ENCODE data around the gene CAMLG. TPM values are rescaled to one million over a fixed set of nuclear protein-coding genes. Genes with fewer than 3 reads are reported as not detected.
A peak's percentile ranks its signal among the peaks of the same experiment; 100 is the strongest.

Gene CAMLG
- total RNA-seq, 1 donor from 2014 or later, result 28.3 TPM

DNA sequence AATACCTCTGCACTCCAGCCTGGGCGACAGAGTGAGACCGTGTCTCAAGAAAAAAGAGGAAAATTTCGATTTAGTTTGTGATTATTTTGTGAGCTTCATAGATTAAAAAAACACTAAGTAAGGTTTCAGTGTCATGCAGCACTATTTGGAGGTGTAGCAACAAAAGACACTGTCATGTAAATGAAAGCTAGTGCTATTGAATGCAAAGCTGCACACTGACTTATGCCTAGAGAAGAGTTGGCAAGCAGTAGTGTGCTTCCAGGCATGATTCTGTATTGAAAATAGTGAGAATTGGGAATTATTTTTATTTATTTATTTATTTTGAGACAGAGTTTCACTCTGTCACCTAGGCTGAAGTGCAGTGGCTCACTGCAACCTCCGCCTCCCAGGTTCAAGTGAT is 54.8 kb downstream of the CAMLG start:
- no peak overlapping the region for H3K4me3 Mint-ChIP-seq
- peaks cover 2% of the 10 kb centered on the region for H3K4me1 Mint-ChIP-seq
- intact Hi-C loops (cut with micrococcal nuclease), result no loop called here
- no peaks in the 10 kb centered on the region for H3K9me3 Mint-ChIP-seq
- peaks cover 69% of the 10 kb centered on the region for H3K36me3 Mint-ChIP-seq (ENCODE audit: low read depth)
- H3K27ac Mint-ChIP-seq, result no peak overlapping the region
- no peaks in the 10 kb centered on the region for H3K27me3 Mint-ChIP-seq
- no peak for DNase-seq

DNA sequence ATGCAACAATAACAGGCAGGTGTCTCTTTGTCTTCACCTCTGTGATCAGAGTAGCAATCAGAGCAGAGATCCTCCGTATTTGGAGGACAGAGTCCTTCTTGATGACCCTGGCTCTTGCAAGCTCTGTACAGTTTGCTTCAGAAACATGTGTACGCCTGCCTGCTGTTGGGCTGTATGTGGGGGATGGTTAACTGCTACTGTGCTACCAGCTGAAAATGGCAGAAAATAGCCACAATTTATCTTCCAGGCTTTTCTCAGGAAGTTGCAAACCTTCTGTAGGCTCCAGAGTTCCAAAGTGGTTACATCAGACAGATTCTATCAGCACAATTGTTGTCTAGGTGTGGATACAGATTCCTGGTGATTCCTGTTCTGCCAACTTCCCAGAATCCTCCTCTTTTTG is 55.7 kb downstream of the CAMLG start:
- H3K4me3 Mint-ChIP-seq, result no peak overlapping the region
- H3K9me3 Mint-ChIP-seq, result no peaks in the 10 kb centered on the region
- no peaks in the 10 kb centered on the region for H3K27me3 Mint-ChIP-seq
- intact Hi-C loops (cut with micrococcal nuclease), result no loop called here
- peaks cover 2% of the 10 kb centered on the region for H3K4me1 Mint-ChIP-seq
- H3K27ac Mint-ChIP-seq, result no peak overlapping the region
- peaks cover 70% of the 10 kb centered on the region for H3K36me3 Mint-ChIP-seq (ENCODE audit: low read depth)
- DNase-seq, result no peak

DNA sequence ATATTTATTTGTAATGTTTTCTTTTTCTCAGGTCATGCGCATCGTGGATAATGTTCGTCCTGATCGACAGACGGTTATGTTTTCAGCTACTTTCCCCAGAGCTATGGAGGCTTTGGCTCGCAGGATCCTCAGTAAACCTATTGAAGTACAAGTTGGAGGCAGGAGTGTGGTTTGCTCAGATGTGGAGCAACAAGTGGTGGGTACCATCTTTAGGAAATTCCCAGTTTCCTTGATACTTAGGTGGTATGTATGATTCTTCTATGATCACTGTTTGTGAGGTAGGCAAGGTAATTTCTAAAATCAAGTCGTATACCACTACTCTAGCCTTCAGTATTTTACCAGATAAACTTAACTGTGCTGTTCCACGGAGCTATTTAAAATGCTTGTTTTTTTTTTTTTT is 56.5 kb downstream of the CAMLG start:
- Mint-ChIP-seq H3K4me1 (peaks cover 2% of the 10 kb centered on the region), H3K9me3 (no peaks in the 10 kb centered on the region), H3K4me3 (no peak overlapping the region), H3K27me3 (no peaks in the 10 kb centered on the region), H3K27ac (no peak overlapping the region), H3K36me3 (ENCODE audit: low read depth) (peaks cover 67% of the 10 kb centered on the region)
- DNase-seq, result no peak
- intact Hi-C loops (cut with micrococcal nuclease), result no loop called here

- Mint-ChIP-seq H3K27me3 (no peaks in the 10 kb centered on the region), H3K36me3 (ENCODE audit: low read depth) (peaks cover 51% of the 10 kb centered on the region), H3K4me3 (no peak overlapping the region), H3K27ac (peak overlapping the region; percentile 7), H3K4me1 (no peaks in the 10 kb centered on the region), H3K9me3 (no peaks in the 10 kb centered on the region)
- intact Hi-C loops (cut with micrococcal nuclease), result no loop called here
- DNase-seq, result no peak
These were observed 60.1 kb downstream of the CAMLG start for GRCh38 chr5:134798468-134798867.

Other genes starting within 250 kb of the CAMLG start
- gene JADE2, start 212.9 kb upstream of the CAMLG start, total RNA-seq, result 72.5 and 81.3 TPM in 2 replicates
- 43.9 and 56.2 TPM in 2 replicates for gene SAR1B, start 105.7 kb upstream of the CAMLG start, total RNA-seq
- 29.4 and 31.2 TPM in 2 replicates for gene SEC24A, start 89.8 kb upstream of the CAMLG start, total RNA-seq
- 83.8 and 89.4 TPM in 2 replicates for gene DDX46, start 20.2 kb downstream of the CAMLG start, total RNA-seq
- 38.7 and 43.9 TPM in 2 replicates for gene C5orf24, start 107.4 kb downstream of the CAMLG start, total RNA-seq
- 46.2 and 51.3 TPM in 2 replicates for gene TXNDC15, start 135.8 kb downstream of the CAMLG start, total RNA-seq
- 11.0 and 14.1 TPM in 2 replicates for gene PCBD2, start 166.6 kb downstream of the CAMLG start, total RNA-seq
- gene CATSPER3, start 229.4 kb downstream of the CAMLG start, total RNA-seq, result 0.54 and 0.64 TPM in 2 replicates

All from activated CD4-positive, alpha-beta T cell treated with anti-CD3 and anti-CD28 coated beads, Interleukin-2, amount 10 ng/mL, durations not matched to agents 24 days and 14 days (primary cell).